ENCODE results near the gene SAMD13.

The SAMD13 gene

DNA sequence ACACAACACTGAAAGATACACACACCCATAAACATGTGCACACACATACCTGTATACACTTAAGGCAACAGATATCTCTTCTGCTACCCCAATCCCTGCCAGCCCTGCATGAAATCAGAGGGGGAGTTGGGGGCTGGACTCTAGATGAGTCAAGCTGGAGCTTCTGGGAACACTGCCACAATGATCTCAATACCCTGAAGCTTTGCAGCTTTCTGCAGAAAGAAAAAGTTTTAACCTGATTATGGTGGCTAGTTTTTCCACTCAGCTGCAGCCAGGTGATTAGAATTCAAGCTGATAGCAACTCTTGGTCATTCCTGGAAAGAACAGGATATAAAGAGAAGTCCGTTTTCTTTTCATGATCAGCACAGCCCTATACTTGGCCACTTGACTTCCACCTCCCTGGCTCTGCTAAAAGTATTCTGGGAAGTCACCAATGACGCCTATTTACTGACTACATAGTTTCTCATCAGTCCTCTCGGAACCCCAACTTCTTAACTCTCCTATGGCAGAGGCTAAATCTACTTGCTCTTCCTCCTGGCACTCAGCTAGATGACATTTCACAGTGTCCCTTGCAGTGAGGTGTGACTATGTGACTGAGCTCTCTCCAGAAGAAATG lies 76.1 kb downstream of the SAMD13 start:
- H3K27ac ChIP-seq = no peak overlapping the region
- no peaks in the 10 kb centered on the region for H4K20me1 ChIP-seq (ENCODE audit: insufficient read depth)
- no peak overlapping the region for H3K4me3 ChIP-seq (IDR thresholded peaks at IDR 0.05; ENCODE audit: insufficient read depth, low read depth, low read length)
- no peak overlapping the region for H2AFZ ChIP-seq (ENCODE audit: low read depth)
- no peaks in the 10 kb centered on the region for H3K4me1 ChIP-seq (ENCODE audit: low read depth, poor library complexity, severe bottlenecking)
- H3K27me3 ChIP-seq (ENCODE audit: insufficient read depth, low read depth) = no peaks in the 10 kb centered on the region
- no peak overlapping the region for H3K9ac ChIP-seq
- TF ChIP-seq, protein P1, sequence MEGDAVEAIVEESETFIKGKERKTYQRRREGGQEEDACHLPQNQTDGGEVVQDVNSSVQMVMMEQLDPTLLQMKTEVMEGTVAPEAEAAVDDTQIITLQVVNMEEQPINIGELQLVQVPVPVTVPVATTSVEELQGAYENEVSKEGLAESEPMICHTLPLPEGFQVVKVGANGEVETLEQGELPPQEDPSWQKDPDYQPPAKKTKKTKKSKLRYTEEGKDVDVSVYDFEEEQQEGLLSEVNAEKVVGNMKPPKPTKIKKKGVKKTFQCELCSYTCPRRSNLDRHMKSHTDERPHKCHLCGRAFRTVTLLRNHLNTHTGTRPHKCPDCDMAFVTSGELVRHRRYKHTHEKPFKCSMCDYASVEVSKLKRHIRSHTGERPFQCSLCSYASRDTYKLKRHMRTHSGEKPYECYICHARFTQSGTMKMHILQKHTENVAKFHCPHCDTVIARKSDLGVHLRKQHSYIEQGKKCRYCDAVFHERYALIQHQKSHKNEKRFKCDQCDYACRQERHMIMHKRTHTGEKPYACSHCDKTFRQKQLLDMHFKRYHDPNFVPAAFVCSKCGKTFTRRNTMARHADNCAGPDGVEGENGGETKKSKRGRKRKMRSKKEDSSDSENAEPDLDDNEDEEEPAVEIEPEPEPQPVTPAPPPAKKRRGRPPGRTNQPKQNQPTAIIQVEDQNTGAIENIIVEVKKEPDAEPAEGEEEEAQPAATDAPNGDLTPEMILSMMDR (conservative IDR thresholded peaks at IDR 0.05; ENCODE audit: low read depth, low read length) = no peak
- no peak overlapping the region for H3K4me2 ChIP-seq
- no peaks in the 10 kb centered on the region for H3K79me2 ChIP-seq (ENCODE audit: insufficient read depth, low read depth)
- H3K36me3 ChIP-seq (ENCODE audit: insufficient read depth) = no peaks in the 10 kb centered on the region

DNA sequence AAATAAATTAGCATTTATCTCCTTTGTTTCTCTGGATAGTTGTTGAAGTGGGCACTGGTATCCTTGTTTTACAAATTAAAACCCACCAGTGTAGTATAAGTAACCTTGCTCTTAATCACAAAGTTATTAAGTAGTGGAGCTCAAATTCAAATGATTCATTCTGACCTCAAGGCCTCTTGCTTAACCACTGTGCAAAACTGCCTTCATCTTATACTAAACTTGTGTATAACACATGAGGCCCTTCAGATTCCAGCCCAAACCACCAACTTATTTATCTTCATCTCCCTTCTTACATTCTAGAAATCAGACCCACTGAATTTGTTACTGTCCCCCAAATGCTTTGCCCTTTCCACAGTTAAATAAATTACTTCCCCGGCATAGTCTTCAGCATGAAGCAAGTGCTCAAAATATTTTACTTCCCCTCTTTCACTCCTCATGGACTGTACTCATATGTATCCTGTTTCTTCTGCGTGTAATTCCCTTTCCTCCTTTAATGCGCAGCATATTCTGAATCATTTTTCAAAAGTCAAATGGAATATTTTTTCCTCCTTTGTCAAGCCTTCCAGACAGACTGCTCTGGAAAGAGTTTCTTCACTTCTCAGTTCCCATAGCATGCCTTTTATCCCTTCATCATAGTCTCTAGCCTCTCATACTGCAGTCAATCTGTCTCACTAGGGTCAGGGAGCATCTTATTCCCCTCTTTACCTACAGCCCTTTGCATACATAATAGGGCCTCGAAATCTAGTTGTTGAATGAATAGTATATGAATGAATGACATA lies 77.8 kb downstream of the SAMD13 start:
- Histone ChIP-seq H3K4me1 (ENCODE audit: low read depth, poor library complexity, severe bottlenecking) (no peaks in the 10 kb centered on the region), H3K27ac (no peak overlapping the region), H3K36me3 (ENCODE audit: insufficient read depth) (no peaks in the 10 kb centered on the region), H3K9ac (no peak overlapping the region), H2AFZ (ENCODE audit: low read depth) (no peak overlapping the region), H3K27me3 (ENCODE audit: insufficient read depth, low read depth) (no peaks in the 10 kb centered on the region), H3K4me2 (no peak overlapping the region), H3K79me2 (ENCODE audit: insufficient read depth, low read depth) (no peaks in the 10 kb centered on the region), H4K20me1 (ENCODE audit: insufficient read depth) (no peaks in the 10 kb centered on the region), H3K4me3 (IDR thresholded peaks at IDR 0.05; ENCODE audit: insufficient read depth, low read depth, low read length) (no peak overlapping the region)
- TF ChIP-seq, protein P1 (conservative IDR thresholded peaks at IDR 0.05; ENCODE audit: low read depth, low read length) = no peak

DNA sequence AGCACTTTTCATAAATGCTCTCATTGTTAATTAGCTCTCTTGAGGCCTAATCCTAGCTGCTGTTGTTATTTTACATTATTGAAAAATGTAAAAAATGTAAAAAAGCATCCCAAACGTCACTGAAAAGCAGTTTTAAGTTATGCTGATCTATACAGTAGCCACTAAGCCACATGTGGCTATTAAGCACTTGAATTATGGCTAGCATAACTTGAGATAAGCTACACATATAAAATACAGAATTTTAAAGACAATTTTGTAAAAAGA lies 78.3 kb downstream of the SAMD13 start:
- Histone ChIP-seq H3K4me3 (IDR thresholded peaks at IDR 0.05; ENCODE audit: insufficient read depth, low read depth, low read length) (no peak overlapping the region), H3K79me2 (ENCODE audit: insufficient read depth, low read depth) (no peaks in the 10 kb centered on the region), H3K4me1 (ENCODE audit: low read depth, poor library complexity, severe bottlenecking) (no peaks in the 10 kb centered on the region), H3K36me3 (ENCODE audit: insufficient read depth) (no peaks in the 10 kb centered on the region), H3K27me3 (ENCODE audit: insufficient read depth, low read depth) (no peaks in the 10 kb centered on the region), H4K20me1 (ENCODE audit: insufficient read depth) (no peaks in the 10 kb centered on the region), H2AFZ (ENCODE audit: low read depth) (no peak overlapping the region), H3K27ac (no peak overlapping the region), H3K9ac (no peak overlapping the region), H3K4me2 (no peak overlapping the region)
- TF ChIP-seq, protein P1 (conservative IDR thresholded peaks at IDR 0.05; ENCODE audit: low read depth, low read length) = no peak

DNA sequence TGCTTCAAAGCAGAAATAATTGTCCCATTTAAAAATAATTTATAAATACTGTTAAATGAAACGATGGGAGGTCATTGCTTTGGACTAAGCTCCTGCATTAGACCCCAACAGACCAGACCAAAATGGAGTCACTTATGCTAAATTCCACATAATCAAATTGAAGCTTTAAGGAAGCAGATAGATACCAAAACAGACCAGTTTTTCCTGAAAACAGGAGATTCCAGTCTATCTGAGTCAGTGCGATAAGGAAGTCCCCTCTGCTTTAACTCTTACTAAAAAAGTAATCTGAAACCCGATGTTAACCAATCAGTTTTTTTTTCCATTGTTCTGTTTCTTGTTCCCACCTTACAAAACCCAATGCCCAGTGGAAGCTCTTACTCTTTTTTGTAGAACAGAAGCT lies 80.6 kb downstream of the SAMD13 start:
- no peak overlapping the region for H2AFZ ChIP-seq (ENCODE audit: low read depth)

More for the DNA sequence above, 80.6 kb downstream of the SAMD13 start:
- Histone ChIP-seq H3K4me2 (no peak overlapping the region), H3K27ac (no peak overlapping the region), H3K4me3 (IDR thresholded peaks at IDR 0.05; ENCODE audit: insufficient read depth, low read depth, low read length) (no peak overlapping the region), H3K79me2 (ENCODE audit: insufficient read depth, low read depth) (no peaks in the 10 kb centered on the region), H3K4me1 (ENCODE audit: low read depth, poor library complexity, severe bottlenecking) (no peaks in the 10 kb centered on the region), H3K9ac (no peak overlapping the region), H3K27me3 (ENCODE audit: insufficient read depth, low read depth) (no peaks in the 10 kb centered on the region), H4K20me1 (ENCODE audit: insufficient read depth) (no peaks in the 10 kb centered on the region), H3K36me3 (ENCODE audit: insufficient read depth) (no peaks in the 10 kb centered on the region)
- TF ChIP-seq, protein P1 (conservative IDR thresholded peaks at IDR 0.05; ENCODE audit: low read depth, low read length) = no peak
